GM12878 (cell line): ENCODE results near the gene OSBPL10. TPM values are rescaled to one million over a fixed set of nuclear protein-coding genes. Genes with fewer than 3 reads are reported as not detected.

Experiments used
- ATAC-seq: fragments of 200-7000 bp; cut with Tn5 transposase; 3 replicates; pipeline ENCODE4 v1.9.1; 2020; ENCODE audit warnings: mild to moderate bottlenecking, moderate library complexity
- BruUV-seq: library from RNA; stranded (reverse); fragments of 400-500 nt; replicated peaks from 2 replicates; lab custom pipeline; 2021; lab: Mats Ljungman, UMichigan
- CTCF ChIA-PET: fragments of 300-600 bp; sonication (Branson Sonifier 250); formaldehyde crosslinking; extraction: SDS; loops from one replicate; lab custom pipeline; 2021; ENCODE audit warnings: inconsistent platforms; lab: Yijun Ruan, JAX
- POLR2A ChIA-PET: fragments of 350-600 bp; formaldehyde crosslinking; extraction: SDS; loops from one replicate; lab custom pipeline; 2021; ENCODE audit warnings: inconsistent platforms; lab: Charles Lee
- RAD21 ChIA-PET: fragments of 300-600 bp; sonication (Branson Sonifier 250); formaldehyde crosslinking; loops from one replicate; lab custom pipeline; 2023; ENCODE audit warnings: antibody characterized with exemption; ENCODE audit not compliant: unreplicated experiment; lab: Charles Lee
- SMC1A ChIA-PET: fragments of 300-600 bp; sonication (Branson Sonifier 250); formaldehyde crosslinking; loops from one replicate; lab custom pipeline; 2023; ENCODE audit not compliant: unreplicated experiment, uncharacterized antibody; lab: Charles Lee
- DNase-seq: peaks from one replicate; pipeline ENCODE4 v3.0.0-alpha.2; 2011; ENCODE audit warnings: low read depth, low spot score
- FAIRE-seq: peaks from 3 replicates; lab custom pipeline; 2011; peaks lifted over from hg19 to GRCh38; lab: Jason Lieb, UNC
- H2AFZ ChIP-seq: 2 replicates; pipeline ENCODE4 v1.6.0; 2011; ENCODE audit warnings: low read depth, low read length, control low read depth; ENCODE audit not compliant: control insufficient read depth
- H3K27ac ChIP-seq: 2 replicates; pipeline ENCODE4 v1.5.1; 2011; ENCODE audit warnings: control low read depth; ENCODE audit not compliant: control insufficient read depth, insufficient read depth
- H3K27me3 ChIP-seq, 2 experiments: replicated peaks in 1 of 2; 2 replicates each; pipeline versions ENCODE4 v1.6.0 to v1.6.1; 2011; ENCODE audit warnings: low read length in 1 of 2; ENCODE audit not compliant: control insufficient read depth in 2 of 2, insufficient read depth in 2 of 2
- H3K36me3 ChIP-seq, 2 experiments: 2 replicates each; pipeline ENCODE4 v1.5.1; 2011; ENCODE audit warnings: low read length in 1 of 2; ENCODE audit not compliant: control insufficient read depth in 2 of 2, insufficient read depth in 2 of 2
- H3K4me1 ChIP-seq: 2 replicates; pipeline ENCODE4 v1.6.1; 2011; ENCODE audit warnings: mild to moderate bottlenecking, low read length, moderate library complexity, mixed read lengths; ENCODE audit not compliant: control insufficient read depth, insufficient read depth
- H3K4me2 ChIP-seq: 2 replicates; pipeline ENCODE4 v1.6.0; 2011; ENCODE audit warnings: control low read depth; ENCODE audit not compliant: control insufficient read depth, insufficient read depth
- H3K4me3 ChIP-seq: fragments of 200-600 bp; sonication (generic); 2 replicates; pipeline ENCODE4 v1.5.1; 2016
- H3K79me2 ChIP-seq: 2 replicates; pipeline ENCODE4 v1.6.0; 2011; ENCODE audit warnings: low read length; ENCODE audit not compliant: control insufficient read depth, insufficient read depth
- H3K9ac ChIP-seq: 2 replicates; pipeline ENCODE4 v1.8.0; 2011; ENCODE audit warnings: low read length, control low read depth, mixed read lengths; ENCODE audit not compliant: control insufficient read depth, insufficient read depth
- H3K9me3 ChIP-seq: replicated peaks from 3 replicates; pipeline ENCODE4 v1.5.1; 2011; ENCODE audit warnings: mild to moderate bottlenecking, low read length; ENCODE audit not compliant: control insufficient read depth, insufficient read depth
- H4K20me1 ChIP-seq: 2 replicates; pipeline ENCODE4 v1.6.0; 2011; ENCODE audit not compliant: control insufficient read depth, insufficient read depth
- BHLHE40 ChIP-seq, 2 experiments: fragments of 450-650 bp in 1 of 2; IDR thresholded peaks; 2 replicates each; pipeline ENCODE4 v1.6.1; 2011 to 2017; ENCODE audit warnings: low read depth in 2 of 2, borderline replicate concordance in 1 of 2, improper control_type of control experiment in 1 of 2, low read length in 1 of 2, mild to moderate bottlenecking in 1 of 2
- BMI1 ChIP-seq: fragments of 450-650 bp; IDR thresholded peaks from 2 replicates; pipeline ENCODE4 v1.6.1; 2016; ENCODE audit warnings: mild to moderate bottlenecking, moderate library complexity, borderline replicate concordance
- CHD1 ChIP-seq: IDR thresholded peaks from 2 replicates; pipeline ENCODE4 v1.6.1; 2012; ENCODE audit warnings: low read depth, low read length, improper control_type of control experiment
- EED ChIP-seq: sonication (generic); IDR thresholded peaks from 2 replicates; pipeline ENCODE4 v1.6.1; 2016; ENCODE audit warnings: antibody characterized with exemption, low read depth
- ESRRA ChIP-seq: IDR thresholded peaks from 2 replicates; pipeline ENCODE4 v1.6.1; 2012; ENCODE audit warnings: mild to moderate bottlenecking, low read length, improper control_type of control experiment
- IKZF1 ChIP-seq: fragments of 450-650 bp; conservative IDR thresholded peaks from 2 replicates; pipeline ENCODE4 v1.6.1; 2017; ENCODE audit warnings: antibody characterized with exemption, mild to moderate bottlenecking
- NFIC ChIP-seq: IDR thresholded peaks from 2 replicates; pipeline ENCODE4 v1.6.1; 2012; ENCODE audit warnings: low read depth, mild to moderate bottlenecking, inconsistent platforms, low read length, moderate library complexity
- NFYA ChIP-seq: IDR thresholded peaks from 2 replicates; pipeline ENCODE4 v1.6.1; 2011; ENCODE audit warnings: low read depth, mild to moderate bottlenecking, low read length, improper control_type of control experiment, borderline replicate concordance
- PAX8 ChIP-seq: fragments of 450-650 bp; IDR thresholded peaks from 2 replicates; pipeline ENCODE4 v1.6.1; 2017; ENCODE audit warnings: mild to moderate bottlenecking, moderate library complexity
- POLR2A ChIP-seq: IDR thresholded peaks from 2 replicates; pipeline ENCODE4 v1.6.1; 2011; ENCODE audit warnings: low read depth, mild to moderate bottlenecking, low read length
- POLR2AphosphoS2 ChIP-seq: IDR thresholded peaks from 2 replicates; pipeline ENCODE4 v1.6.1; 2011; ENCODE audit warnings: low read depth, mild to moderate bottlenecking, low read length, improper control_type of control experiment, moderate library complexity
- RCOR1 ChIP-seq: conservative IDR thresholded peaks from 2 replicates; pipeline ENCODE4 v1.6.1; 2012; ENCODE audit warnings: low read depth, low read length, improper control_type of control experiment
- RFX5 ChIP-seq: IDR thresholded peaks from 2 replicates; pipeline ENCODE4 v1.6.1; 2011; ENCODE audit warnings: low read depth, low read length, improper control_type of control experiment
- SMC3 ChIP-seq: IDR thresholded peaks from 2 replicates; pipeline ENCODE4 v1.6.1; 2011; ENCODE audit warnings: low read length, improper control_type of control experiment, borderline replicate concordance
- SP1 ChIP-seq: IDR thresholded peaks from one replicate; pipeline ENCODE4 v1.6.1; 2011; ENCODE audit warnings: low read depth, low read length
- SUZ12 ChIP-seq: fragments of 200-600 bp; sonication (generic); IDR thresholded peaks from one replicate; pipeline ENCODE4 v1.6.1; 2018; ENCODE audit warnings: antibody characterized with exemption, mild to moderate bottlenecking; ENCODE audit not compliant: unreplicated experiment
- TCF7 ChIP-seq: IDR thresholded peaks from 2 replicates; pipeline ENCODE4 v1.6.1; 2014; ENCODE audit warnings: antibody characterized with exemption, borderline replicate concordance
- WRNIP1 ChIP-seq: IDR thresholded peaks from 2 replicates; pipeline ENCODE4 v1.6.1; 2011; ENCODE audit warnings: low read depth, low read length, improper control_type of control experiment, borderline replicate concordance
- ZBED1 ChIP-seq: IDR thresholded peaks from 2 replicates; pipeline ENCODE4 v1.6.1; 2016; ENCODE audit warnings: borderline replicate concordance
- ZNF274 ChIP-seq: IDR thresholded peaks from one replicate; pipeline ENCODE4 v1.8.0; 2011; ENCODE audit not compliant: insufficient read length, insufficient read depth
- WGBS: methylation state at CpG from one replicate; pipeline ENCODE4 v1.1.6; 2016; ENCODE audit warnings: low lambda C conversion rate; ENCODE audit not compliant: insufficient replicate concordance, insufficient coverage; ENCODE audit errors: missing lambda C conversion rate; 5-methylcytosine and 5-hydroxymethylcytosine counted together
- in situ Hi-C: fragments of 300-500 bp; cut with MboI; formaldehyde crosslinking; loops from 9 replicates; pipeline ENCODE4 v1.14.3; 2018; ENCODE audit warnings: mixed read lengths
- intact Hi-C: fragments of 100-400 bp; cut with micrococcal nuclease; formaldehyde crosslinking; loops from one replicate; pipeline ENCODE4 v1.14.2; 2022; ENCODE audit not compliant: unreplicated experiment
- polyA plus RNA-seq, 11 experiments: library from polyadenylated mRNA; depleted of rRNA in 4 of 11; unstranded in 6 of 11; stranded (reverse) in 5 of 11; fragments of >200 nt; fragmentation: Nextera tagmentation in 4 of 11; fragmentation: Illumina TruSeq in 1 of 11; extraction: Ambion mirVana in 4 of 11; extraction: Trizol in 1 of 11; gene quantifications; 1 replicate in 1 of 11; 2 replicates in 10 of 11; pipeline versions ENCODE4 v1.2.1 to v1.2.3, GENCODE V29; 2011 to 2016; ENCODE audit warnings: inconsistent platforms in 2 of 11, missing spikeins in 2 of 11, low read depth in 1 of 11
- total RNA-seq, 4 experiments: library from RNA; depleted of rRNA in 3 of 4; stranded (reverse); fragments of >200 nt in 3 of 4; fragmentation: Illumina TruSeq in 1 of 4; extraction: Trizol in 1 of 4; gene quantifications; 2 replicates each; pipeline versions ENCODE4 v1.2.1 to v1.2.3, GENCODE V29; 2013 to 2021
- TF ChIP-seq, protein P1 (sequence below): fragments of 450-650 bp; IDR thresholded peaks from 2 replicates; pipeline ENCODE4 v1.6.1; 2017; ENCODE audit warnings: antibody characterized with exemption, mild to moderate bottlenecking, moderate library complexity
- TF ChIP-seq, protein P2 (sequence below): IDR thresholded peaks from 2 replicates; pipeline ENCODE4 v1.6.1; 2012; ENCODE audit warnings: low read depth, low read length, improper control_type of control experiment

The OSBPL10 gene
- total and polyA plus RNA-seq, 10 of the 15 experiments (the other 5 are each of a cell fraction or from before 2014, with no cell fraction given): 0.03 to 0.25 (median 0.09) TPM; not detected in 5

DNA sequence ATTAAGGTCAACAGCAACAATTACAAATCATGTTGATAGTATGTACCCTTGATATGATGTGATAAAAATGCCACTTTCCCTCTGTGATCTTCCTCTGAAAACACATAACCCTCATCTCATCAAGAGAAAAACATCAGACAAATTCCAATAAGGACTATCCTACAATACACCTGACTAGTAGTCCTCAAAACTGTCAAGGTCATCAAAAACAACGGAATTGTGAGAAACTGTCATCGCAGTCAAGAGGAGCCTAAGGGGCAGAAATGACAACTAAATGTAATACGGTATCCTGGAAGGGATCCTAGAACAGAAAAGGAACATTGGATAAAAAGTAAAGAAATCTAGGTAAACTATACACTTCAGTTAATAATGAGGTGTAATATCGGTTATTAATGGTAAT is 59.2 kb downstream of the OSBPL10 start (continued):
- TF ChIP-seq, protein P1, sequence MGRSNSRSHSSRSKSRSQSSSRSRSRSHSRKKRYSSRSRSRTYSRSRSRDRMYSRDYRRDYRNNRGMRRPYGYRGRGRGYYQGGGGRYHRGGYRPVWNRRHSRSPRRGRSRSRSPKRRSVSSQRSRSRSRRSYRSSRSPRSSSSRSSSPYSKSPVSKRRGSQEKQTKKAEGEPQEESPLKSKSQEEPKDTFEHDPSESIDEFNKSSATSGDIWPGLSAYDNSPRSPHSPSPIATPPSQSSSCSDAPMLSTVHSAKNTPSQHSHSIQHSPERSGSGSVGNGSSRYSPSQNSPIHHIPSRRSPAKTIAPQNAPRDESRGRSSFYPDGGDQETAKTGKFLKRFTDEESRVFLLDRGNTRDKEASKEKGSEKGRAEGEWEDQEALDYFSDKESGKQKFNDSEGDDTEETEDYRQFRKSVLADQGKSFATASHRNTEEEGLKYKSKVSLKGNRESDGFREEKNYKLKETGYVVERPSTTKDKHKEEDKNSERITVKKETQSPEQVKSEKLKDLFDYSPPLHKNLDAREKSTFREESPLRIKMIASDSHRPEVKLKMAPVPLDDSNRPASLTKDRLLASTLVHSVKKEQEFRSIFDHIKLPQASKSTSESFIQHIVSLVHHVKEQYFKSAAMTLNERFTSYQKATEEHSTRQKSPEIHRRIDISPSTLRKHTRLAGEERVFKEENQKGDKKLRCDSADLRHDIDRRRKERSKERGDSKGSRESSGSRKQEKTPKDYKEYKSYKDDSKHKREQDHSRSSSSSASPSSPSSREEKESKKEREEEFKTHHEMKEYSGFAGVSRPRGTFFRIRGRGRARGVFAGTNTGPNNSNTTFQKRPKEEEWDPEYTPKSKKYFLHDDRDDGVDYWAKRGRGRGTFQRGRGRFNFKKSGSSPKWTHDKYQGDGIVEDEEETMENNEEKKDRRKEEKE: no peak
- no peak for TF ChIP-seq IKZF1
- TF ChIP-seq ESRRA: no peak
- TF ChIP-seq, all 136 proteins: peak for 0

DNA sequence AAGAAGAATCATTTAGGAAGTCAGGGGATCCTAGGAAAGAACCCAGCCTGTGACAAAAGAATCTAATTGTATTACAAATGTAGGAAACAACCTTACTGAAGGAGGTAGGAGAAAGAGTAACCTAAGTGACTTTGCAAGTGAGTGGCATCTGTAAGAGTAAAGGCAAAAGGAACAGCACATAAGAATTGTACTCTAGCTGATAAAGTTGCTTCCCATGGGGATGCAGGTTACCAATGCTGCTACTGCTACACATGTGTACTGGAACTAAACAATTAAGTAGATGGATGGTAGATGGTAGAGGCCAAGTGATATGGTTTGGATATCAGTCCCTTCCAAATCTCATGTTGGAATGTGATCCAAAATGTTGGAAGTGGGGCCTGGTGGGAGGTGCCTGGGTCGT is 60.8 kb downstream of the OSBPL10 start:
- ChIA-PET POLR2A (no interaction called here), SMC1A (interaction anchor here (1.0 kb wide), 1 partner anchor 9 kb away, joined by 3 read pairs; no protein-coding TSS in a partner anchor), RAD21 (no interaction called here), CTCF (no interaction called here)
- BruUV-seq: no TSS peak
- Histone ChIP-seq H4K20me1 (no peaks in the 10 kb centered on the region), H3K9ac (no peak overlapping the region), H3K4me2 (no peak overlapping the region), H3K4me1 (peaks cover 8% of the 10 kb centered on the region; the same call in 1 of the 2 replicates), H2AFZ (no peak overlapping the region), H3K27ac (no peak overlapping the region), H3K9me3 (no peaks in the 10 kb centered on the region; the same call in 1 of the 3 replicates), H3K79me2 (no peaks in the 10 kb centered on the region), H3K36me3 (no peaks in the 10 kb centered on the region), H3K4me3 (no peak overlapping the region), H3K27me3 (no peaks in the 10 kb centered on the region)
- WGBS: 0% methylated on average over 1 of the region's 1 CpG
- DNase-seq (no peak), ATAC-seq (no peak), FAIRE-seq (no peak)
- TF ChIP-seq PAX8 (no peak), ZNF274 (no peak), SUZ12 (no peak), NFYA (no peak), POLR2AphosphoS2 (no peak), WRNIP1 (no peak), POLR2A (no peak), RCOR1 (no peak), BMI1 (no peak), BHLHE40 (IDR thresholded peaks at IDR 0.05; ENCODE audit: borderline replicate concordance in 1 of 2, low read depth in 2 of 2, low read length in 1 of 2) (no peak), ZBED1 (no peak), RFX5 (no peak), SP1 (no peak), EED (no peak), TCF7 (no peak), CHD1 (no peak), SMC3 (no peak), NFIC (no peak)
- TF ChIP-seq, protein P2, sequence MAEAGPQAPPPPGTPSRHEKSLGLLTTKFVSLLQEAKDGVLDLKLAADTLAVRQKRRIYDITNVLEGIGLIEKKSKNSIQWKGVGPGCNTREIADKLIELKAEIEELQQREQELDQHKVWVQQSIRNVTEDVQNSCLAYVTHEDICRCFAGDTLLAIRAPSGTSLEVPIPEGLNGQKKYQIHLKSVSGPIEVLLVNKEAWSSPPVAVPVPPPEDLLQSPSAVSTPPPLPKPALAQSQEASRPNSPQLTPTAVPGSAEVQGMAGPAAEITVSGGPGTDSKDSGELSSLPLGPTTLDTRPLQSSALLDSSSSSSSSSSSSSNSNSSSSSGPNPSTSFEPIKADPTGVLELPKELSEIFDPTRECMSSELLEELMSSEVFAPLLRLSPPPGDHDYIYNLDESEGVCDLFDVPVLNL: no peak
- in situ Hi-C loops: no loop called here
- intact Hi-C loops: no loop called here
